ENCODE data around the gene TRPM4.

DNA sequence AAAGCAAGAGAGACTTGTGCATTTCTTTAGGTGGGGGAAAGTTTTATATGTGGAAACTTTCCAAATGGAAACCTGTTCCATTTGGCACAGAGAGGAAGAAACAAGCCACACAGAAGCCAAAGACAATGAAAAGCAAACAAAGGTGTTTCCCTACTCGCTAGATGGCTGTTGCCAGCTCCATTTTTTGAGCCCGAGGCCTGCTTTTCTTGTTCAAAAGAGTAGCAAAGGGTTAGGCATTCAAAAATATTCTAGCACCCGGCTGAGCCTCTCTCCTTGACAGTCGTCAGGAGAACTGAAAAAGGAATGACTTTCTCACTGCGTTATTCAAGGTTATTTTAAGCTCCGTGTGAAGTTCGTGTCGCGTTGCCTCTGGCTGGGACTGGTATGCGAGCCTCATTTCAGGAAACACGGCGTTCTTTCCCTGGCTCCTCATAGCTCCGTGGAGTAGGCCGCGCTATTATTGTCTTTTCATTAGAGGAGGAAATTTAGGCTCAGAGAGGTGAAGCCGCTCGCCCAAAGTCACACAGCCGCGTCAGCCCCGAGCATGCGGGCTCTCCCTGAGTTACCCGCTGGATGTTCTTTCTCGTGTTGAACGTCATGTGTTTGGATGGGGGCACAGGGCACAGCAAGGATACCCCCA is 7.6 kb downstream of the TRPM4 start:
- no peak for TF ChIP-seq SP1 (IDR thresholded peaks at IDR 0.05)
- TF ChIP-seq BHLHE40 (IDR thresholded peaks at IDR 0.05; ENCODE audit: borderline replicate concordance): no peak
- TF ChIP-seq LEF1 (IDR thresholded peaks at IDR 0.05; ENCODE audit: borderline replicate concordance): no peak
- no peak for TF ChIP-seq ZNF384 (IDR thresholded peaks at IDR 0.05)
- TF ChIP-seq, protein P1, sequence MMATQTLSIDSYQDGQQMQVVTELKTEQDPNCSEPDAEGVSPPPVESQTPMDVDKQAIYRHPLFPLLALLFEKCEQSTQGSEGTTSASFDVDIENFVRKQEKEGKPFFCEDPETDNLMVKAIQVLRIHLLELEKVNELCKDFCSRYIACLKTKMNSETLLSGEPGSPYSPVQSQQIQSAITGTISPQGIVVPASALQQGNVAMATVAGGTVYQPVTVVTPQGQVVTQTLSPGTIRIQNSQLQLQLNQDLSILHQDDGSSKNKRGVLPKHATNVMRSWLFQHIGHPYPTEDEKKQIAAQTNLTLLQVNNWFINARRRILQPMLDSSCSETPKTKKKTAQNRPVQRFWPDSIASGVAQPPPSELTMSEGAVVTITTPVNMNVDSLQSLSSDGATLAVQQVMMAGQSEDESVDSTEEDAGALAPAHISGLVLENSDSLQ (IDR thresholded peaks at IDR 0.05): no peak
- no peak for TF ChIP-seq FOXA1 (IDR thresholded peaks at IDR 0.05)

Measured in HEK293T (cell line).